Panc1 (cell line): Measurements from ENCODE around the gene CDAN1. TPM values are rescaled to one million over a fixed set of nuclear protein-coding genes. Genes with fewer than 3 reads are reported as not detected.

Source experiments
- ATAC-seq: fragments of 200-7000 bp; cut with Tn5 transposase; 2 replicates; pipeline ENCODE4 v1.9.1; 2020; ENCODE audit warnings: mild to moderate bottlenecking, moderate library complexity
- BruUV-seq: library from RNA; stranded (reverse); fragments of 400-500 nt; replicated peaks from 2 replicates; lab custom pipeline; 2021; lab: Mats Ljungman, UMichigan
- CTCF ChIA-PET: fragments of 300-600 bp; sonication (Branson Sonifier 250); formaldehyde crosslinking; loops from one replicate; lab custom pipeline; 2022; ENCODE audit warnings: antibody characterized with exemption; lab: Charles Lee
- POLR2A ChIA-PET: fragments of 300-600 bp; sonication (Branson Sonifier 250); formaldehyde crosslinking; loops from one replicate; lab custom pipeline; 2022; ENCODE audit warnings: antibody characterized with exemption; lab: Charles Lee
- DNase-seq: peaks from one replicate; pipeline ENCODE4 v3.0.0-alpha.2; 2010; ENCODE audit warnings: low read depth, low spot score
- H3K27ac ChIP-seq: 2 replicates; pipeline ENCODE4 v1.5.1; 2011; ENCODE audit warnings: mild to moderate bottlenecking, low read length, inconsistent platforms
- H3K27me3 ChIP-seq: fragments of 200-500 bp; sonication (Bioruptor generic); 2 replicates; pipeline ENCODE4 v1.6.0; 2014; ENCODE audit warnings: low read length, inconsistent platforms; ENCODE audit not compliant: control insufficient read depth, insufficient read depth
- H3K36me3 ChIP-seq: fragments of 200-500 bp; sonication (Bioruptor generic); 2 replicates; pipeline ENCODE4 v1.5.1; 2014; ENCODE audit warnings: inconsistent platforms, mild to moderate bottlenecking, low read length, moderate library complexity; ENCODE audit not compliant: control insufficient read depth, insufficient read depth
- H3K4me1 ChIP-seq: 2 replicates; pipeline ENCODE4 v1.5.1; 2011; ENCODE audit warnings: inconsistent platforms, mild to moderate bottlenecking, low read length, moderate library complexity; ENCODE audit not compliant: control insufficient read depth, insufficient read depth
- H3K4me3 ChIP-seq, 2 experiments: 2 replicates each; pipeline ENCODE4 v1.5.1; 2011 to 2012; ENCODE audit warnings: low read depth in 2 of 2, low read length in 2 of 2, mild to moderate bottlenecking in 2 of 2, inconsistent platforms in 1 of 2, moderate library complexity in 1 of 2
- H3K9me3 ChIP-seq: fragments of 200-500 bp; sonication (Bioruptor generic); 2 replicates; pipeline ENCODE4 v1.5.1; 2014; ENCODE audit warnings: low read depth, mild to moderate bottlenecking, inconsistent platforms, low read length, moderate library complexity; ENCODE audit not compliant: control insufficient read depth, insufficient read depth
- POLR2AphosphoS5 ChIP-seq: IDR thresholded peaks from 2 replicates; pipeline ENCODE4 v1.6.1; 2012; ENCODE audit warnings: mild to moderate bottlenecking, low read depth, low read length, moderate library complexity
- REST ChIP-seq, 2 experiments: IDR thresholded peaks; 2 replicates each; pipeline ENCODE4 v1.6.1; 2011 to 2012; ENCODE audit warnings: low read depth in 2 of 2, control low read depth in 1 of 2, low read length in 1 of 2, mild to moderate bottlenecking in 1 of 2, moderate library complexity in 1 of 2; ENCODE audit not compliant: insufficient read depth in 1 of 2
- SIN3A ChIP-seq: IDR thresholded peaks from 2 replicates; pipeline ENCODE4 v1.6.1; 2012; ENCODE audit warnings: low read depth, mild to moderate bottlenecking, low read length, moderate library complexity, borderline replicate concordance; ENCODE audit not compliant: insufficient read depth
- TCF7L2 ChIP-seq: IDR thresholded peaks from 2 replicates; pipeline ENCODE4 v1.6.1; 2011; ENCODE audit warnings: mild to moderate bottlenecking, low read depth, low read length, inconsistent platforms
- in situ Hi-C: cut with HindIII; loops from 2 replicates; pipeline ENCODE4 v1.10.0; 2016; ENCODE audit warnings: low sequenced_read_pairs, low pct_unique_long_range_greater_than_20kb
- intact Hi-C: fragments of 100-400 bp; cut with micrococcal nuclease; formaldehyde crosslinking; loops from one replicate; pipeline ENCODE4 v1.10.0; 2022; ENCODE audit not compliant: unreplicated experiment
- total RNA-seq: library from RNA; stranded (reverse); gene quantifications from one replicate; pipeline ENCODE4 v1.2.1, GENCODE V29; 2021; ENCODE audit not compliant: unreplicated experiment
- TF ChIP-seq, protein P1 (sequence below): fragments of 450-650 bp; IDR thresholded peaks from 2 replicates; pipeline ENCODE4 v1.5.1; 2017; ENCODE audit warnings: mild to moderate bottlenecking

CDAN1 gene
- total RNA-seq, 1 experiment from 2014 or later = 41.1 TPM

GRCh38 chr15:42692997-42693396 lies 43.9 kb downstream of the CDAN1 start:
- Histone ChIP-seq H3K27ac (no peak overlapping the region), H3K4me3 (no peak overlapping the region), H3K36me3 (no peaks in the 10 kb centered on the region), H3K4me1 (no peaks in the 10 kb centered on the region), H3K27me3 (no peaks in the 10 kb centered on the region), H3K9me3 (no peaks in the 10 kb centered on the region)
- DNase-seq = no peak
- intact Hi-C loops = no loop called here
- ChIA-PET CTCF (no interaction called here), POLR2A (no interaction called here)
- ATAC-seq = no peak
- no TSS peak for BruUV-seq
- in situ Hi-C loops = no loop called here
- TF ChIP-seq TCF7L2 (no peak), REST (IDR thresholded peaks at IDR 0.05; ENCODE audit: insufficient read depth in 1 of 2, low read depth in 2 of 2, low read length in 1 of 2) (no peak), POLR2AphosphoS5 (no peak), SIN3A (no peak)
- TF ChIP-seq, protein P1, sequence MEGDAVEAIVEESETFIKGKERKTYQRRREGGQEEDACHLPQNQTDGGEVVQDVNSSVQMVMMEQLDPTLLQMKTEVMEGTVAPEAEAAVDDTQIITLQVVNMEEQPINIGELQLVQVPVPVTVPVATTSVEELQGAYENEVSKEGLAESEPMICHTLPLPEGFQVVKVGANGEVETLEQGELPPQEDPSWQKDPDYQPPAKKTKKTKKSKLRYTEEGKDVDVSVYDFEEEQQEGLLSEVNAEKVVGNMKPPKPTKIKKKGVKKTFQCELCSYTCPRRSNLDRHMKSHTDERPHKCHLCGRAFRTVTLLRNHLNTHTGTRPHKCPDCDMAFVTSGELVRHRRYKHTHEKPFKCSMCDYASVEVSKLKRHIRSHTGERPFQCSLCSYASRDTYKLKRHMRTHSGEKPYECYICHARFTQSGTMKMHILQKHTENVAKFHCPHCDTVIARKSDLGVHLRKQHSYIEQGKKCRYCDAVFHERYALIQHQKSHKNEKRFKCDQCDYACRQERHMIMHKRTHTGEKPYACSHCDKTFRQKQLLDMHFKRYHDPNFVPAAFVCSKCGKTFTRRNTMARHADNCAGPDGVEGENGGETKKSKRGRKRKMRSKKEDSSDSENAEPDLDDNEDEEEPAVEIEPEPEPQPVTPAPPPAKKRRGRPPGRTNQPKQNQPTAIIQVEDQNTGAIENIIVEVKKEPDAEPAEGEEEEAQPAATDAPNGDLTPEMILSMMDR = no peak

- Histone ChIP-seq H3K4me3 (no peak overlapping the region), H3K27ac (no peak overlapping the region), H3K36me3 (no peaks in the 10 kb centered on the region), H3K27me3 (no peaks in the 10 kb centered on the region), H3K4me1 (no peaks in the 10 kb centered on the region), H3K9me3 (no peaks in the 10 kb centered on the region)
- intact Hi-C loops = no loop called here
- in situ Hi-C loops = no loop called here
- TF ChIP-seq POLR2AphosphoS5 (no peak), REST (IDR thresholded peaks at IDR 0.05; ENCODE audit: insufficient read depth in 1 of 2, low read depth in 2 of 2, low read length in 1 of 2) (no peak), TCF7L2 (no peak), SIN3A (no peak)
- TF ChIP-seq, protein P1 = no peak
- CTCF ChIA-PET = no interaction called here
- no TSS peak for BruUV-seq
- DNase-seq (no peak), ATAC-seq (no peak)
- POLR2A ChIA-PET = no interaction called here
Observed at GRCh38 chr15:42692536-42692935, 44.4 kb downstream of the CDAN1 start.
